Posterior vena cava (tissue), 2 donors: ENCODE results near the gene IFT25. TPM values are rescaled to one million over a fixed set of nuclear protein-coding genes. Genes with fewer than 3 reads are reported as not detected.
"Not testable (repeated sequence)": the region's sequence is repeated elsewhere in the genome, so short reads cannot be mapped to it uniquely, and the experiment has no call there.

Source experiments
- DNase-seq: peaks from one replicate; pipeline ENCODE4 v3.0.0-alpha.2; 2020; ENCODE audit warnings: low spot score
- intact Hi-C, 2 donors: fragments of 100-400 bp; cut with DNase I; formaldehyde crosslinking; loops; one replicate each; pipeline versions ENCODE4 v1.14.1 to v1.14.2; 2022 to 2023
- long read RNA-seq, 2 donors: library from polyadenylated mRNA; unstranded; transcript quantifications; one replicate each; pipeline ENCODE4 v2.0.0, GENCODE V29; 2020 to 2021
- total RNA-seq, 2 donors: library from RNA; stranded (reverse); fragmentation: NEBNext Ultra II Directional; extraction: Animal tissue kit (Norgen Biotek cat#: 25700); gene quantifications; one replicate each; pipeline ENCODE4 v1.2.1, GENCODE V29; 2021
- donor health status: DM: yes; HTN: yes; CAD: no.
- donor health status: DM: yes; HTN: yes; CAD: no.

The IFT25 gene
- 10 to 100 TPM; 22.5 to 23.7 TPM for total RNA-seq
- long read RNA-seq, donor 1, partial matches to known transcripts: 1 of 9 reads
- long read RNA-seq, donor 1, other reads (novel, unspliced or antisense): 4 of 9 reads
- long read RNA-seq, donor 2, partial matches to known transcripts: 3 of 9 reads
- long read RNA-seq, donor 2, other reads (novel, unspliced or antisense): 2 of 9 reads

DNA sequence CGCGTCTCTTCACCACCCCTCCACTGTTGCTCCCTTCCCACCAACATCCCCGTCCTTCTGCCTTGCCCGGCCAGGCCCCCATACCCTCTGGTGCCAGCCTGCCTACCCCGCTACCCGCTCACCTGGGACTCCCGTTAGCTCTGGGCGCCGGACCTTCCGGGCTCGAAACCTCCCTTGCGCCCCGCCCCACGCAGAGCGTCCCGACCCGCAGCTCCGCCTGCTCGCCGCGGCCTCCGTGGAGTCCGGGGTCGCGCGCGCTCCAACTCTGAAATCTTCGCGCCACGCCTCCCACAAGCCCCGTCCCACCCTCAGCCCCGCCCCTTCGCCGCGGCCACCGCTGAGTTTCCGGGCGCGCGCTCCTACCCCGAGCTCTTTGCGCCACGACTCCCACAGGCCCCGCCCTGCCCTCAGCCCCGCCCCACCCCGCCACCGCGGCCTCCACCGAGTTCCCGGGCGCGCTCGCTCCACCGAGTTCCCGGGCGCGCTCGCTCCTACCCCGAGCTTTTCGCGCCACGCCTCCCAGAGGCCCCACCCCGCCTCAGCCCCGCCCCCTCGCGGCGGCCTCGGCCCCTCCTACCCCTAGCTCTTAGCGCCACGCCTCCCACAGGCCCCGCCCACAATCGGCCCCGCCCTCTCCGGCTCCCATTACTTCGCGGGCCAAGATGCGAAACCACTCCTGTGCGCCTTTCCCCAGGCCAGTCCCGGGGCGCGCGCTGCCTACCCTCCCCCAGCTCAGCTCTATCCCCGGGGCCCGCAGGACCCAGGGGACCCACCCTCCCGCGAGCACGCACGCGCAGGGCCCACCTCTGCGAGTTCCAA lies at the start of gene IFT25:
Gene IFT25, minus strand, starts transcription at position 267 of the 819 bp plus-strand sequence. CDS start 5,617 bp downstream, outside the sequence.
- peak; percentile 99 for DNase-seq
- intact Hi-C loops: loop anchor here (5.0 kb wide), 2 partner anchors 58 to 68 kb away; partner anchors contain the start of gene YIPF1 (in 1 of the 2)

GRCh38 chr1:53994516-53994915 lies 49.0 kb upstream of the IFT25 start:
- intact Hi-C loops: not testable (repeated sequence)

GRCh38 chr1:53992085-53992874 lies 46.8 kb upstream of the IFT25 start:
- DNase-seq: no peak
- intact Hi-C loops: no loop called here

More at GRCh38 chr1:53994516-53994915, 49.0 kb upstream of the IFT25 start:
- DNase-seq: not testable (repeated sequence)

DNA sequence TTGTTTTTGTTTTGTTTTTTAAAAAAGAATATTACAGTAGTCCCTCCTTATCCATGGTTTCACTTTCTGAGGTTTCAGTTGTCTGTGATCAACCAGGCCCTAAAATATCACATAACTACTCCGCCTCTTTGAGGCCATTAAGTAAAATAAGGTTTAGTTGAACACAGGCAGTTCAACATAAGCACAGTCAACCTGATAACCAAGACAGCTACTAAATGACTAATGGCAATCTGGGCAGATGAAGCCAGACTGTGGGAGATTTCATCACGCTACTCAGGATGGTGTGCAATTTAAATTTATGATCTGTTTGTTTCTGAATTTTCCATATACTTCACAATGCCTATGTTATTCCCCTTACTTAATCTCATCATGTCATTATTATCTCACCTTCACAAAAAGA lies 42.4 kb upstream of the IFT25 start:
- intact Hi-C loops: no loop called here
- DNase-seq: no peak

GRCh38 chr1:53986458-53986857 lies 41.0 kb upstream of the IFT25 start:
- intact Hi-C loops: no loop called here

DNA sequence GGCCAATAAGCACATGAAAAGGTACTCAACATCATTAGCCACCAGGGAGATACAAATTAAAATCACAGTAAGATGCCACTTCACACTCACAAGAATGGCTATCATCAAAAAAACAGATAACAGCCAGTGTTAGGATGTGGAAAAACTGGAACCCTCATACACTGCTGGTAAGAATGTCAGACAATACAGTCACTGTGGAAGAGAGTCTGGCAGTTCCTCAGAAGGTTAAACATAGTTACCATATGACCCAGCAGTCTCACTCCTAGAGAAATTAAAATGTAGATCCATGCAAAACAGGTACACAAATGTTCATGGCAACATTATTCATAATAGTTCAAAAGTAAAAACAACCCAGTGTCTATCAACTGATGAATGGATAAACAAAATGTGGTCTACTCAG lies 39.2 kb upstream of the IFT25 start:
- intact Hi-C loops: no loop called here

More at GRCh38 chr1:53986458-53986857, 41.0 kb upstream of the IFT25 start:
- DNase-seq: no peak

DNA sequence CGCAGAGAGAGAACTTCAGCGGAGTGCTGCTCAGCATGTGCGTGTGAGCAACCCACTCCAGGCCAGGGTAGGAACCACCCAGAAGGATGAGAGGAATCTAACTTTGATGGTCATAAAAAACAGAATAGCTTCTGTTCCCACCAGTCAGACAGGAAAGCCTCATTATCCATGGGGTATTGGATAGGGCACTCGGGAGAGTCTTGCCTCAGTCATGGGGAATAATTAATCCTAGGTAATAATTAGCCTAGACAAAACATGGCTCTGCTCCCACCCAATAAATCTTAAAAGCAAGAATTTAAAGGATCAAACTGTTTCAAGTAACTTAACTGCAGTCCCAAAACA lies 37.2 kb upstream of the IFT25 start:
- intact Hi-C loops: no loop called here
- no peak for DNase-seq

More for the DNA sequence above, 39.2 kb upstream of the IFT25 start:
- DNase-seq: no peak

- intact Hi-C loops: no loop called here
Measured at GRCh38 chr1:53982034-53982762, 36.7 kb upstream of the IFT25 start.

DNA sequence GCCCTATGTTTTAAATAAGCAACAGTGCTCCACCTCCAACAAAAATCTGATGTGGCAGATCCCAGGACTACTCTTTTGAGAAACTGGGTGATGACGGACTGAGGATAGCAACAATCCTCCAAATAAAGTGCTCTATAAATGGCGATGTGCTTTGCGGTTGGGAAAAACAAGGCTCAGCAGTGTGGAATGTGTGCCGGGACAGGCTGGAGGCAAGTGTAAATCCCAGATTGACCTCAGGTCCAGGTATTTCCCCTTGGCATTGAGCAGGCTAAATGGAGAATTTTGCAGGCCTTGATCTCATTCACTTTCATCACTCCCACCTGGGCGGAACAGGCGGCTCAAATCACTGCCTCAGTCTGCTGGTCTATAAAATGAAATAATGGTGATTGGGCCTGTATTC lies 35.7 kb upstream of the IFT25 start:
- no peak for DNase-seq
- intact Hi-C loops: no loop called here

More at GRCh38 chr1:53982034-53982762, 36.7 kb upstream of the IFT25 start:
- DNase-seq: peak; percentile 85

- intact Hi-C loops: no loop called here
- DNase-seq: no peak
Measured at GRCh38 chr1:53979712-53980450, 34.4 kb upstream of the IFT25 start.

- intact Hi-C loops: no loop called here
- no peak for DNase-seq
Measured at GRCh38 chr1:53975861-53976260, 30.4 kb upstream of the IFT25 start.

GRCh38 chr1:53971718-53972117 lies 26.2 kb upstream of the IFT25 start:
- no peak for DNase-seq
- intact Hi-C loops: no loop called here

- intact Hi-C loops, DNase-seq: not testable (repeated sequence)
Measured at GRCh38 chr1:53969323-53969722, 23.8 kb upstream of the IFT25 start.

GRCh38 chr1:53968125-53968513 lies 22.6 kb upstream of the IFT25 start:
- DNase-seq: no peak
- intact Hi-C loops: no loop called here

- DNase-seq: no peak
- intact Hi-C loops: no loop called here
Measured at GRCh38 chr1:53967409-53968124, 22.1 kb upstream of the IFT25 start.

DNA sequence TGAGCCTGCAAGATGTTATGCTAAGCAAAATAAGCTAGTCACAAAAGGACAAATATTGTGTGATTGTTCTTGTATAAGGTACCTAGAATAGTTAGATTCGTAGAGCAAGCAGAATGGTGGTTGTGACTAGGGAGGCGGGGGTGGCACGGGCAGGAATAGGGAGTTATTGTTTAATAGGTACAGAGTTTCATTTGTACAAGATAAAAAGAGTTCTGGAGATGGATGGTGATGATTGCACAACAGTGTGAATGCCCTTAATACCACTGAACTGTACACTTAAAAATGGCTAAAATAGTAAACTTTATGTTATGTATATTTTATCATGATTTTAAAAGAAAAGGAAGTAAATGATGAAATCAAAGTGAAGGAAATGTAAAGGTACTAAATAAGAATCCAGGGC lies 21.3 kb upstream of the IFT25 start:
- no peak for DNase-seq
- intact Hi-C loops: no loop called here

DNA sequence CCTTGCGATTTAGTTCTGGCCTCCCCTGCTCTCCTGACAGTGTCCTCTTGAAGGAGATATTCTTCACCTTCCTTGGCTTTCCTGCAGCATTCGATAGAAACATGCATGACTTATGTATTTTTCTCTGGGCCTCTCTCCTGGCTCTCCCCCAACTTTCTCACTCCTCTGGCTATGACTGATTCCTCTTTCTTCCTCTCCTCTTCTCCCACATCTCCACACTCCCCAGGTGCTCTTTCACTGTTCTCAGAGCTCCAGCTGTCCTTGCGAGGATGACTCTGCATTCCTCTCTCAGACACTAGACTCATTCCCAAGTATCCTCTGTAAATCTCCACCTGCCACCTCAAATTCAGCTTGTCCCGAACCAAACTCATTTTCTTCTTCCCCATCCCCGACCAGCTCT lies 18.6 kb upstream of the IFT25 start:
- DNase-seq: no peak
- intact Hi-C loops: no loop called here

DNA sequence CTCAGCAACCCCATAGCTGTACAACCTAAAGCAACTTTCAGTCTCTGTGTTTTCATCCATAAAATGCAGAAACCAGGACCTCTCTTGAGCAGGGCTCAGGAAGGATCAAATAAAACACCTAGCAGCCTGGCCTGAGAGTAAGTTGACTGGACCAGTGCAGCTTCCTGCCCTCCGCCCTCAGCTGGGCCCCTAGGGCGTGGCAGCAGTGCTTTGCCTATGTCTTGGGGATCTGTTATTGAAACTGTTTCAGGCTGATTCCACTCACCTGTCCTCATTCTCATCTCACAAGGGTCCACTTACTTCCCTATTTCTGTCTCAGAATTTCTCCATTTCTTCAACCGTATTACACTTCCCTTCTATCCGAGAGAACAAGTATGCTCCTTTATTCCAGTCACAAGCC lies 18.0 kb upstream of the IFT25 start:
- intact Hi-C loops: no loop called here
- DNase-seq: no peak
